Measurements from ENCODE around the gene CRADD. TPM values are rescaled to one million over a fixed set of nuclear protein-coding genes. Genes with fewer than 3 reads are reported as not detected.

The CRADD gene
- total and polyA plus RNA-seq, 2 donors (not counting 3 experiments of a cell fraction or from before 2014, with no cell fraction given) = 11.7 to 14.5 TPM

- DNase-seq (ENCODE audit: low read depth, low spot score) (no peak), FAIRE-seq (no peak)
- intact Hi-C loops (cut with micrococcal nuclease) (no loop called here), dilution Hi-C loops (cut with MboI; ENCODE audit: extremely low pct_ligation_motif_present, low sequenced_read_pairs) (no loop called here)
- POLR2A ChIA-PET = no interaction called here
- no peak overlapping the region for H3K27ac ChIP-seq (ENCODE audit: insufficient read depth, low read depth, low read length)
- no peaks in the 10 kb centered on the region for H3K9me1 ChIP-seq (replicated peaks; ENCODE audit: control insufficient read depth, extremely low read depth, insufficient read depth, low read length)
- no TSS peak for BruUV-seq (replicated peaks)
- no peaks in the 10 kb centered on the region for H3K79me2 ChIP-seq (ENCODE audit: control insufficient read depth, insufficient read depth, low read length)
- TF ChIP-seq POLR2AphosphoS5 (IDR thresholded peaks at IDR 0.05; ENCODE audit: insufficient read depth, low read depth, low read length) = no peak
- TF ChIP-seq GATA2 (IDR thresholded peaks at IDR 0.05; ENCODE audit: insufficient read depth, insufficient read length, low read depth, low read length) = no peak
- no peak for TF ChIP-seq POLR2A (IDR thresholded peaks at IDR 0.05; ENCODE audit: low read depth, low read length)
- TF ChIP-seq JUN (IDR thresholded peaks at IDR 0.05; ENCODE audit: borderline replicate concordance, insufficient read depth, insufficient read length, low read depth) = no peak
- no peak for TF ChIP-seq EZH2 (IDR thresholded peaks at IDR 0.05; ENCODE audit: borderline replicate concordance, low read depth, low read length, severe bottlenecking)
- no peak for TF ChIP-seq FOS (IDR thresholded peaks at IDR 0.05; ENCODE audit: borderline replicate concordance, insufficient read depth, low read length)
- no peak for TF ChIP-seq MAX (IDR thresholded peaks at IDR 0.05; ENCODE audit: insufficient read depth, insufficient read length)
- TF ChIP-seq MYC (IDR thresholded peaks at IDR 0.05; ENCODE audit: low read depth, low read length) = no peak
- no peaks in the 10 kb centered on the region for H3K4me1 ChIP-seq (ENCODE audit: control insufficient read depth, extremely low read depth, insufficient read depth, low read length)
- H3K36me3 ChIP-seq (ENCODE audit: control insufficient read depth in 2 of 2, extremely low read depth in 1 of 2, insufficient read depth in 2 of 2, low read length in 2 of 2) = no peaks in the 10 kb centered on the region
- H3K27me3 ChIP-seq (ENCODE audit: control insufficient read depth in 2 of 2, insufficient read depth in 2 of 2, low read length in 2 of 2) = no peaks in the 10 kb centered on the region
- H2AFZ ChIP-seq (ENCODE audit: low read depth, low read length) = no peak overlapping the region
- H4K20me1 ChIP-seq (replicated peaks; ENCODE audit: control insufficient read depth, extremely low read depth, insufficient read depth, low read length) = no peaks in the 10 kb centered on the region
- H3K9ac ChIP-seq (replicated peaks; ENCODE audit: extremely low read depth, insufficient read depth, low read length) = no peak overlapping the region
- H3K4me2 ChIP-seq (ENCODE audit: insufficient read depth, low read length) = no peak overlapping the region
- CTCF ChIA-PET = interaction anchor here (0.7 to 2.0 kb wide), 3 partner anchors 22 to 390 kb away, joined by 3 to 4 read pairs (median 4); no protein-coding TSS in a partner anchor
- no peak overlapping the region for H3K4me3 ChIP-seq (replicated peaks in 1 of 3; ENCODE audit: insufficient read depth in 1 of 3, low read depth in 1 of 3, low read length in 3 of 3)
- no peaks in the 10 kb centered on the region for H3K9me3 ChIP-seq (replicated peaks; ENCODE audit: control insufficient read depth, insufficient read depth, low read length)
Observed at GRCh38 chr12:93712200-93712599, 35.0 kb downstream of the CRADD start.

- no peaks in the 10 kb centered on the region for H4K20me1 ChIP-seq (replicated peaks; ENCODE audit: control insufficient read depth, extremely low read depth, insufficient read depth, low read length)
- dilution Hi-C loops (cut with MboI; ENCODE audit: extremely low pct_ligation_motif_present, low sequenced_read_pairs) (no loop called here), intact Hi-C loops (cut with micrococcal nuclease) (no loop called here)
- FAIRE-seq = no peak
- ChIA-PET POLR2A (no interaction called here), CTCF (interaction anchor here (1.1 kb wide), 1 partner anchor 389 kb away, joined by 4 read pairs; no protein-coding TSS in a partner anchor)
- BruUV-seq (replicated peaks) = no TSS peak
- H3K4me3 ChIP-seq (replicated peaks in 1 of 3; ENCODE audit: insufficient read depth in 1 of 3, low read depth in 1 of 3, low read length in 3 of 3) = no peak overlapping the region
- no peaks in the 10 kb centered on the region for H3K79me2 ChIP-seq (ENCODE audit: control insufficient read depth, insufficient read depth, low read length)
- no peaks in the 10 kb centered on the region for H3K36me3 ChIP-seq (ENCODE audit: control insufficient read depth in 2 of 2, extremely low read depth in 1 of 2, insufficient read depth in 2 of 2, low read length in 2 of 2)
- DNase-seq (ENCODE audit: low read depth, low spot score) = no peak
- H3K4me2 ChIP-seq (ENCODE audit: insufficient read depth, low read length) = no peak overlapping the region
- no peaks in the 10 kb centered on the region for H3K9me3 ChIP-seq (replicated peaks; ENCODE audit: control insufficient read depth, insufficient read depth, low read length)
- no peak for TF ChIP-seq MAX (IDR thresholded peaks at IDR 0.05; ENCODE audit: insufficient read depth, insufficient read length)
- TF ChIP-seq POLR2A (IDR thresholded peaks at IDR 0.05; ENCODE audit: low read depth, low read length) = no peak
- TF ChIP-seq CTCF (IDR thresholded peaks at IDR 0.05; ENCODE audit: extremely low read depth in 1 of 2, insufficient read depth in 1 of 2, low read depth in 1 of 2, low read length in 2 of 2) = no peak
- TF ChIP-seq GATA2 (IDR thresholded peaks at IDR 0.05; ENCODE audit: insufficient read depth, insufficient read length, low read depth, low read length) = no peak
- TF ChIP-seq POLR2AphosphoS5 (IDR thresholded peaks at IDR 0.05; ENCODE audit: insufficient read depth, low read depth, low read length) = no peak
- TF ChIP-seq EZH2 (IDR thresholded peaks at IDR 0.05; ENCODE audit: borderline replicate concordance, low read depth, low read length, severe bottlenecking) = no peak
- TF ChIP-seq JUN (IDR thresholded peaks at IDR 0.05; ENCODE audit: borderline replicate concordance, insufficient read depth, insufficient read length, low read depth) = no peak
- no peak for TF ChIP-seq FOS (IDR thresholded peaks at IDR 0.05; ENCODE audit: borderline replicate concordance, insufficient read depth, low read length)
- TF ChIP-seq MYC (IDR thresholded peaks at IDR 0.05; ENCODE audit: low read depth, low read length) = no peak
- no peak overlapping the region for H2AFZ ChIP-seq (ENCODE audit: low read depth, low read length)
- no peak overlapping the region for H3K27ac ChIP-seq (ENCODE audit: insufficient read depth, low read depth, low read length)
- H3K9me1 ChIP-seq (replicated peaks; ENCODE audit: control insufficient read depth, extremely low read depth, insufficient read depth, low read length) = no peaks in the 10 kb centered on the region
- no peaks in the 10 kb centered on the region for H3K27me3 ChIP-seq (ENCODE audit: control insufficient read depth in 2 of 2, insufficient read depth in 2 of 2, low read length in 2 of 2)
- no peaks in the 10 kb centered on the region for H3K4me1 ChIP-seq (ENCODE audit: control insufficient read depth, extremely low read depth, insufficient read depth, low read length)
- H3K9ac ChIP-seq (replicated peaks; ENCODE audit: extremely low read depth, insufficient read depth, low read length) = no peak overlapping the region
Observed at GRCh38 chr12:93713060-93713459, 35.9 kb downstream of the CRADD start.
